ENCODE results near the gene RPL32. TPM values are rescaled to one million over a fixed set of nuclear protein-coding genes. Genes with fewer than 3 reads are reported as not detected.
"Not testable (repeated sequence)": the region's sequence is repeated elsewhere in the genome, so short reads cannot be mapped to it uniquely, and the experiment has no call there.

RPL32 gene
- total and polyA plus RNA-seq, 2 donors (not counting 1 experiment from before 2014, with no cell fraction given) = 1,244 to 1,855 TPM

DNA sequence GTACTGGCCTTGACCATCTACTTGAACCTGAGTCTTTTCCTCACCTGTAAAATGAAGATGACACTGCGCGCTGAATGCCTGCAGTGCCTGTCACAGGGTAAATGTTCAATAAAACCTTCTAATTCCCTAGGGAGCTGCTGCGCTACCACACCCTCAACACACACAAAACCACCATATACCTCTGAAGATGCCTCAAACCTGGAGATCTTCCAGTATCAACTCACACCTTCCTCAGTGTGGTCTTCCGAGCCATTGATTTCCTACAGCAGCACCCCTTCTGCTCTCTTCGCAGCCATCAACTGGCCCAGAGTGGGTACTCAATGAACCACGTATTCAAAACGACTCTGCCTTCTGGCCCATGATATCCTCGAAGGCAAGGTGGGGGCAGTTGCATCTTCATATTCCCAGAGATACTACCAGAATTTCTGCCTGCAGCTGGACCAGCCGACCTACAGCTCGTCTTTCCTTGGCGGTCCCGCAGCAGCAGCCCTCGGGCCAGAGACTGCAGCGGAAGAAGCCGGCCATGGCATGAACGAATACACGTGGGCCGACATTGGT lies 695 bp downstream of the RPL32 start:
- peaks cover 35% of the 10 kb centered on the region for H3K36me3 ChIP-seq (ENCODE audit: control insufficient read depth, insufficient read depth, low read length)
- H3K4me3 ChIP-seq (replicated peaks in 1 of 4; ENCODE audit: control extremely low read depth in 1 of 4, insufficient read depth in 1 of 4, low read depth in 3 of 4, low read length in 4 of 4) = peak overlapping the region; percentile 42 to 100 (median 89)
- no peak overlapping the region for H2AFZ ChIP-seq (ENCODE audit: low read length)
- H3K4me2 ChIP-seq (ENCODE audit: extremely low read depth, insufficient read depth, low read length) = peak overlapping the region; percentile 97
- peaks cover 2% of the 10 kb centered on the region for H3K27me3 ChIP-seq (ENCODE audit: control insufficient read depth, insufficient read depth, low read length)
- H3K9me3 ChIP-seq (ENCODE audit: control insufficient read depth, insufficient read depth, low read depth, low read length) = no peaks in the 10 kb centered on the region
- H3K27ac ChIP-seq (ENCODE audit: insufficient read depth, low read length) = peak overlapping the region; percentile 88
- TF ChIP-seq EZH2 (IDR thresholded peaks at IDR 0.05; ENCODE audit: low read length, missing control alignments) (no peak), CTCF (conservative IDR thresholded peaks at IDR 0.05 in 1 of 2, IDR thresholded peaks at IDR 0.05 in 1 of 2; ENCODE audit: low read depth in 1 of 2, low read length in 2 of 2) (no peak)
- DNase-seq (ENCODE audit: low read depth in 2 of 2) = no peak
- peak overlapping the region; percentile 74 for H3K9ac ChIP-seq (ENCODE audit: insufficient read depth, low read length)
- H3K79me2 ChIP-seq (ENCODE audit: control insufficient read depth, insufficient read depth, low read length) = peaks cover 53% of the 10 kb centered on the region
- peaks cover 6% of the 10 kb centered on the region for H4K20me1 ChIP-seq (ENCODE audit: control insufficient read depth, extremely low read depth, insufficient read depth, low read length)
- peaks cover 19% of the 10 kb centered on the region for H3K4me1 ChIP-seq (ENCODE audit: control insufficient read depth, extremely low read depth, insufficient read depth, low read length)

GRCh38 chr3:12840148-12840547 lies 1.2 kb downstream of the RPL32 start:
- not testable (repeated sequence) for DNase-seq (ENCODE audit: low read depth in 2 of 2); H4K20me1 ChIP-seq (ENCODE audit: control insufficient read depth, extremely low read depth, insufficient read depth, low read length); H2AFZ ChIP-seq (ENCODE audit: low read length); H3K9me3 ChIP-seq (ENCODE audit: control insufficient read depth, insufficient read depth, low read depth, low read length); H3K27me3 ChIP-seq (ENCODE audit: control insufficient read depth, insufficient read depth, low read length)
- peak overlapping the region; percentile 97 for H3K4me2 ChIP-seq (ENCODE audit: extremely low read depth, insufficient read depth, low read length)
- peak overlapping the region; percentile 74 for H3K9ac ChIP-seq (ENCODE audit: insufficient read depth, low read length)
- peaks cover 40% of the 10 kb centered on the region for H3K36me3 ChIP-seq (ENCODE audit: control insufficient read depth, insufficient read depth, low read length)
- H3K4me3 ChIP-seq (replicated peaks in 1 of 4; ENCODE audit: control extremely low read depth in 1 of 4, insufficient read depth in 1 of 4, low read depth in 3 of 4, low read length in 4 of 4) = peak overlapping the region; percentile 42 to 100 (median 89)
- H3K79me2 ChIP-seq (ENCODE audit: control insufficient read depth, insufficient read depth, low read length) = peaks cover 55% of the 10 kb centered on the region
- peaks cover 19% of the 10 kb centered on the region for H3K4me1 ChIP-seq (ENCODE audit: control insufficient read depth, extremely low read depth, insufficient read depth, low read length)
- peak overlapping the region; percentile 88 for H3K27ac ChIP-seq (ENCODE audit: insufficient read depth, low read length)

DNA sequence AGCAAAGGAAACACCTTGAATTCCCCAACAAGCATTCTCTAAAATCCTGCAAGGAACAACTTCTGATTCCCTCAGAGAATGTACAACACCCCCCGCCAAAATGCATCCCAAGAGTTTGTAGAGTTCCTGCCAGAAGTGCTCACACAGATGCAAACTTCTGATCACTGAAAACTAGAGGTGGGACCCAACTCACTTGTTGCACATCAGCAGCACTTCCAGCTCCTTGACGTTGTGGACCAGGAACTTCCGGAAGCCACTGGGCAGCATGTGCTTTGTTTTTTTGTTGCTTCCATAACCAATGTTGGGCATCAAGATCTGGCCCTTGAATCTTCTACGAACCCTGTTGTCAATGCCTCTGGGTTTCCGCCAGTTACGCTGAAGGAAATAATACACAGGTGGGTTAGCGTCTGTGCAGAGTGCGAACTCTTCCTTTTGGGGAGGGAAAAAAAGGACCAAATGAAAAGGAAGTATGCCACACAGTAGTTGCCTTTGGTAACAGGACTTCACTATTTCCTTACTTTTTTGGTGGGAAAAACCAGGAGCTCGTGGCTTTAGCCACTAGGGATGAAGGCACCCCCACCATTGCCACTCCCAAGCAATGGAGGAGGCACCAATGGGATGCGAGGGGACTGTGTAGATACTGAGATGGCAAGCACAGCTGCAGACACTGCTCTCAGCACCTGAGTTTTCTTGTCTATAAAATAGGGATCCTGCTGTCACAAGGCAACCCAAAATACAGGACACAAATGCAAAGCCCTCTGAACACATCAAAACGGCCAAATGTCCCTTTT lies 2.0 kb downstream of the RPL32 start:
- Histone ChIP-seq H3K4me1 (ENCODE audit: control insufficient read depth, extremely low read depth, insufficient read depth, low read length) (peaks cover 19% of the 10 kb centered on the region), H3K27me3 (ENCODE audit: control insufficient read depth, insufficient read depth, low read length) (peaks cover 1% of the 10 kb centered on the region), H3K4me2 (ENCODE audit: extremely low read depth, insufficient read depth, low read length) (peak overlapping the region; percentile 97), H3K36me3 (ENCODE audit: control insufficient read depth, insufficient read depth, low read length) (peaks cover 41% of the 10 kb centered on the region), H2AFZ (ENCODE audit: low read length) (no peak overlapping the region), H3K9ac (ENCODE audit: insufficient read depth, low read length) (no peak overlapping the region), H3K79me2 (ENCODE audit: control insufficient read depth, insufficient read depth, low read length) (peaks cover 55% of the 10 kb centered on the region), H3K4me3 (replicated peaks in 1 of 4; ENCODE audit: control extremely low read depth in 1 of 4, insufficient read depth in 1 of 4, low read depth in 3 of 4, low read length in 4 of 4) (peak overlapping the region; percentile 42 to 100 (median 89)), H3K9me3 (ENCODE audit: control insufficient read depth, insufficient read depth, low read depth, low read length) (no peaks in the 10 kb centered on the region), H3K27ac (ENCODE audit: insufficient read depth, low read length) (peak overlapping the region; percentile 88), H4K20me1 (ENCODE audit: control insufficient read depth, extremely low read depth, insufficient read depth, low read length) (peaks cover 6% of the 10 kb centered on the region)
- no peak for DNase-seq (ENCODE audit: low read depth in 2 of 2)
- no peak for TF ChIP-seq CTCF (conservative IDR thresholded peaks at IDR 0.05 in 1 of 2, IDR thresholded peaks at IDR 0.05 in 1 of 2; ENCODE audit: low read depth in 1 of 2, low read length in 2 of 2)
- TF ChIP-seq EZH2 (IDR thresholded peaks at IDR 0.05; ENCODE audit: low read length, missing control alignments) = no peak

Data from fibroblast of lung (primary cell).